ENCODE measurements around the gene MT1B.

- TF ChIP-seq REST (IDR thresholded peaks at IDR 0.05; ENCODE audit: borderline replicate concordance in 1 of 2, low read depth in 1 of 2, low read length in 2 of 2), result no peak
- TF ChIP-seq BRCA1 (CRISPR knock-in tag; IDR thresholded peaks at IDR 0.05), result no peak
- no peak for TF ChIP-seq EP300 (IDR thresholded peaks at IDR 0.05; ENCODE audit: low read depth in 2 of 2, low read length in 2 of 2)
- TF ChIP-seq EP300 (CRISPR knock-in tag; IDR thresholded peaks at IDR 0.05; ENCODE audit: borderline replicate concordance), result no peak
- no peak for TF ChIP-seq FOXK2 (IDR thresholded peaks at IDR 0.05)
- no peak for TF ChIP-seq RFX5 (IDR thresholded peaks at IDR 0.05; ENCODE audit: low read depth, low read length)
- TF ChIP-seq EZH2 (conservative IDR thresholded peaks at IDR 0.05; ENCODE audit: low read depth, low read length), result no peak; the same call in 1 of the 2 replicates
- no peak for TF ChIP-seq CTCF (CRISPR knock-in tag; IDR thresholded peaks at IDR 0.05)
- peak; percentile 52; the same call in 1 of the 2 replicates for TF ChIP-seq RAD21 (CRISPR knock-in tag; IDR thresholded peaks at IDR 0.05)
- no peak for TF ChIP-seq NFRKB (IDR thresholded peaks at IDR 0.05)
- no peak for TF ChIP-seq TRIM24 (CRISPR knock-in tag; IDR thresholded peaks at IDR 0.05)
- peak; percentile 64; the same call in 1 of the 2 replicates for TF ChIP-seq PHF8 (CRISPR knock-in tag; IDR thresholded peaks at IDR 0.05)
Measured at GRCh38 chr16:56625140-56625942, 26.3 kb upstream of the MT1B start, which contains the start of gene MT1E.
